HG02884 (cell line): ENCODE data around the gene IL20RB.

Experiments used
- ATAC-seq: cut with Tn5 transposase; IDR thresholded peaks from one replicate; pipeline ENCODE4 v1.9.1; 2021; ENCODE audit warnings: mild to moderate bottlenecking, moderate library complexity; ENCODE audit not compliant: unreplicated experiment

The IL20RB gene

GRCh38 chr3:136957751-136958288 lies at the start of gene IL20RB:
Gene IL20RB (plus strand): TSS chr3:136957983. CDS start chr3:136958114, 131 bp downstream.
- no peak for ATAC-seq

GRCh38 chr3:136908297-136908696 lies 49.5 kb upstream of the IL20RB start:
- ATAC-seq, result no peak

- peak; percentile 50 for ATAC-seq
Measured at GRCh38 chr3:136909187-136909586, 48.6 kb upstream of the IL20RB start.

GRCh38 chr3:136910697-136911096 lies 47.1 kb upstream of the IL20RB start:
- no peak for ATAC-seq

GRCh38 chr3:136913168-136913567 lies 44.6 kb upstream of the IL20RB start:
- ATAC-seq, result no peak

GRCh38 chr3:136914739-136915138 lies 43.0 kb upstream of the IL20RB start:
- no peak for ATAC-seq

GRCh38 chr3:136916223-136916622 lies 41.6 kb upstream of the IL20RB start:
- no peak for ATAC-seq

GRCh38 chr3:136919799-136920580 lies 37.8 kb upstream of the IL20RB start:
- ATAC-seq, result no peak

GRCh38 chr3:136920904-136921611 lies 36.7 kb upstream of the IL20RB start:
- no peak for ATAC-seq

- ATAC-seq, result no peak
Measured at GRCh38 chr3:136925425-136926190, 32.2 kb upstream of the IL20RB start.

- no peak for ATAC-seq
Measured at GRCh38 chr3:136928240-136928639, 29.5 kb upstream of the IL20RB start.

GRCh38 chr3:136929977-136930670 lies 27.7 kb upstream of the IL20RB start:
- ATAC-seq, result no peak

GRCh38 chr3:136931606-136932005 lies 26.2 kb upstream of the IL20RB start:
- no peak for ATAC-seq

- no peak for ATAC-seq
Measured at GRCh38 chr3:136932523-136932922, 25.3 kb upstream of the IL20RB start.

- no peak for ATAC-seq
Measured at GRCh38 chr3:136932978-136933772, 24.6 kb upstream of the IL20RB start.

GRCh38 chr3:136937175-136937574 lies 20.6 kb upstream of the IL20RB start:
- no peak for ATAC-seq

GRCh38 chr3:136937851-136938250 lies 19.9 kb upstream of the IL20RB start:
- no peak for ATAC-seq

GRCh38 chr3:136938334-136938733 lies 19.4 kb upstream of the IL20RB start:
- no peak for ATAC-seq

- ATAC-seq, result no peak
Measured at GRCh38 chr3:136939489-136939888, 18.3 kb upstream of the IL20RB start.

- ATAC-seq, result no peak
Measured at GRCh38 chr3:136942803-136943202, 15.0 kb upstream of the IL20RB start.
